ENCODE measurements around the gene PLAGL2.

Gene PLAGL2

DNA sequence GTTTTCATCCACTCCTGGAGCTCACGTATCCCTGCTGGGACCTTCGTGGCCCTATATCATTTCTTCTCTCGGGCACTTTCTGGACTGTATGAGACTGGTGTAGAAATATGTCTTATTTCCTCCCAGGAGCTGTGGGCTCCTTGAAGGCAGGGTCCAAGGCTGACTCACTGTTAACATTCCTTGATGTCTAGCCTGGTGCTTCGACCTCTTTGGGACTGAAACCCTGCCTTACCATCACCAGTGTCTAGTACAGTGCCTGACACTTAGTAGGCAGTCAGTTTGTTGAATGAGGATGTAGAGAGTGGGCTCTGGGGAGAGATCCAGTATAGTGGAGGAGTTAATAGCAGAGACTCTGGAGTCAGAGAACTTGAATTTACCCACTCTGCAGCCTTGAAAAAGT is 23.7 kb upstream of the PLAGL2 start:
- no peak for TF ChIP-seq EZH2phosphoT487 (IDR thresholded peaks at IDR 0.05; ENCODE audit: borderline replicate concordance)
- TF ChIP-seq, protein P1, sequence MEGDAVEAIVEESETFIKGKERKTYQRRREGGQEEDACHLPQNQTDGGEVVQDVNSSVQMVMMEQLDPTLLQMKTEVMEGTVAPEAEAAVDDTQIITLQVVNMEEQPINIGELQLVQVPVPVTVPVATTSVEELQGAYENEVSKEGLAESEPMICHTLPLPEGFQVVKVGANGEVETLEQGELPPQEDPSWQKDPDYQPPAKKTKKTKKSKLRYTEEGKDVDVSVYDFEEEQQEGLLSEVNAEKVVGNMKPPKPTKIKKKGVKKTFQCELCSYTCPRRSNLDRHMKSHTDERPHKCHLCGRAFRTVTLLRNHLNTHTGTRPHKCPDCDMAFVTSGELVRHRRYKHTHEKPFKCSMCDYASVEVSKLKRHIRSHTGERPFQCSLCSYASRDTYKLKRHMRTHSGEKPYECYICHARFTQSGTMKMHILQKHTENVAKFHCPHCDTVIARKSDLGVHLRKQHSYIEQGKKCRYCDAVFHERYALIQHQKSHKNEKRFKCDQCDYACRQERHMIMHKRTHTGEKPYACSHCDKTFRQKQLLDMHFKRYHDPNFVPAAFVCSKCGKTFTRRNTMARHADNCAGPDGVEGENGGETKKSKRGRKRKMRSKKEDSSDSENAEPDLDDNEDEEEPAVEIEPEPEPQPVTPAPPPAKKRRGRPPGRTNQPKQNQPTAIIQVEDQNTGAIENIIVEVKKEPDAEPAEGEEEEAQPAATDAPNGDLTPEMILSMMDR (conservative IDR thresholded peaks at IDR 0.05; ENCODE audit: low read length) = no peak
- H2AFZ ChIP-seq (ENCODE audit: low read length) = no peak overlapping the region
- no peak overlapping the region for H3K4me3 ChIP-seq (ENCODE audit: low read length, poor library complexity, severe bottlenecking)
- H3K36me3 ChIP-seq (ENCODE audit: insufficient read depth, low read length) = peaks cover 60% of the 10 kb centered on the region; the same call in 1 of the 2 replicates
- no peaks in the 10 kb centered on the region for H3K79me2 ChIP-seq (ENCODE audit: insufficient read depth, low read length)
- H3K9me2 ChIP-seq (replicated peaks; ENCODE audit: low read depth, low read length) = no peaks in the 10 kb centered on the region
- no peaks in the 10 kb centered on the region for H3K27me3 ChIP-seq (ENCODE audit: insufficient read depth, low read length, poor library complexity, severe bottlenecking)
- no peaks in the 10 kb centered on the region for H3F3A ChIP-seq (ENCODE audit: low read depth)
- H3K4me1 ChIP-seq (ENCODE audit: insufficient read depth, low read length, poor library complexity, severe bottlenecking) = peaks cover 5% of the 10 kb centered on the region
- no peak overlapping the region for H3K9ac ChIP-seq (ENCODE audit: low read depth, low read length, poor library complexity, severe bottlenecking)
- no peaks in the 10 kb centered on the region for H4K20me1 ChIP-seq (ENCODE audit: insufficient read depth, low read length, poor library complexity, severe bottlenecking)
- no peak overlapping the region for H3K4me2 ChIP-seq (ENCODE audit: low read depth, low read length, poor library complexity, severe bottlenecking)
- H3K9me3 ChIP-seq (ENCODE audit: insufficient read depth, low read depth, low read length) = no peaks in the 10 kb centered on the region

DNA sequence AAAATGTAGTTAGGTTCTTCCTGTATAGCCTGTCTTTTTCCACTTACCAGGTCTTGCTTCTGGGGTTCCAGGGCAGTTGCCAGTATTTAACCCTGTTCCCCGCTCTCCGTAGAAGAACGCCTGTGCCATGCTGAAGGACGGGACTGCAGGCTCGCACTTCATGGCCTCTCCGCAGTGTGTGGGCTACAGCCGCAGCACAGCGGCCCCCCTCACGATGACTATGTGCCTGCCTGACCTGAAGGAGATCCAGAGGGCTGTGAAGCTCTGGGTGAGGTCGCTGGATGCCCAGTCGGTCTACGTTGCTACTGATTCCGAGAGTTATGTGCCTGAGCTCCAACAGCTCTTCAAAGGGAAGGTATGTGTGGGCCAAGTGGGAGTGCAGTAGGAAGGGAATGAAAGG is 23.2 kb upstream of the PLAGL2 start:
- Histone ChIP-seq H4K20me1 (ENCODE audit: insufficient read depth, low read length, poor library complexity, severe bottlenecking) (no peaks in the 10 kb centered on the region), H3K36me3 (ENCODE audit: insufficient read depth, low read length) (peaks cover 59% of the 10 kb centered on the region; the same call in 1 of the 2 replicates)
- TF ChIP-seq EZH2phosphoT487 (IDR thresholded peaks at IDR 0.05; ENCODE audit: borderline replicate concordance) = no peak
- TF ChIP-seq, protein P1 (conservative IDR thresholded peaks at IDR 0.05; ENCODE audit: low read length) = no peak

DNA sequence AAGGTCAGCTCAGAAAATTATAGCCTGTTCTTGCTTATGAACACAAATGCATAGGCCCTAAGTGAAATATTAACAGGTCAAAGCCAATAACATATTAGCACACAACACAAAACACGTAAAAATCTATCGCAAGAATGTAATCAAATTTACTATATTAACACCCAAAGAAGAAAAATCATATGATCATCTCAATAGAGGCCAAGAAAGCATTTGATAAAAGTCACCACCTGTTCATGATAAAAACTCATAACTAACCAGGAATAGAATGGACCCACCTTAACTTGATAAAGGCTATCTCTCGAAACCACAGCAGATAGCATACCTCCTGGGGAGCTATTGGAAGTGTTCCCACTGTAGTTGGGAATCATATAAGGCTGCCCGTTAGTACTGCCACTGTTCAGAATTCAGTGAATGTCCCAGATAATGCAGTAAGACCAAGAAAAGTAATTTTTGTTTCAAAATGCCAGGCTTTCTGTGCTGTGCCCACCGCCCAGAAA is 21.8 kb upstream of the PLAGL2 start:
- Histone ChIP-seq H3K4me3 (ENCODE audit: low read length, poor library complexity, severe bottlenecking) (no peak overlapping the region), H4K20me1 (ENCODE audit: insufficient read depth, low read length, poor library complexity, severe bottlenecking) (no peaks in the 10 kb centered on the region), H3K27me3 (ENCODE audit: insufficient read depth, low read length, poor library complexity, severe bottlenecking) (no peaks in the 10 kb centered on the region), H3K36me3 (ENCODE audit: insufficient read depth, low read length) (peaks cover 47% of the 10 kb centered on the region; the same call in 1 of the 2 replicates), H3K4me2 (ENCODE audit: low read depth, low read length, poor library complexity, severe bottlenecking) (no peak overlapping the region), H3F3A (ENCODE audit: low read depth) (no peaks in the 10 kb centered on the region), H3K79me2 (ENCODE audit: insufficient read depth, low read length) (no peaks in the 10 kb centered on the region), H3K4me1 (ENCODE audit: insufficient read depth, low read length, poor library complexity, severe bottlenecking) (peaks cover 5% of the 10 kb centered on the region), H2AFZ (ENCODE audit: low read length) (no peak overlapping the region), H3K9me2 (replicated peaks; ENCODE audit: low read depth, low read length) (no peaks in the 10 kb centered on the region), H3K9ac (ENCODE audit: low read depth, low read length, poor library complexity, severe bottlenecking) (no peak overlapping the region), H3K9me3 (ENCODE audit: insufficient read depth, low read depth, low read length) (no peaks in the 10 kb centered on the region)
- TF ChIP-seq, protein P1 (conservative IDR thresholded peaks at IDR 0.05; ENCODE audit: low read length) = no peak
- no peak for TF ChIP-seq EZH2phosphoT487 (IDR thresholded peaks at IDR 0.05; ENCODE audit: borderline replicate concordance)

More for the DNA sequence above, 23.2 kb upstream of the PLAGL2 start:
- Histone ChIP-seq H3K4me1 (ENCODE audit: insufficient read depth, low read length, poor library complexity, severe bottlenecking) (peaks cover 5% of the 10 kb centered on the region), H3K4me2 (ENCODE audit: low read depth, low read length, poor library complexity, severe bottlenecking) (no peak overlapping the region), H3K9me3 (ENCODE audit: insufficient read depth, low read depth, low read length) (no peaks in the 10 kb centered on the region), H3K9me2 (replicated peaks; ENCODE audit: low read depth, low read length) (no peaks in the 10 kb centered on the region), H3K79me2 (ENCODE audit: insufficient read depth, low read length) (no peaks in the 10 kb centered on the region), H3K4me3 (ENCODE audit: low read length, poor library complexity, severe bottlenecking) (no peak overlapping the region), H3K27me3 (ENCODE audit: insufficient read depth, low read length, poor library complexity, severe bottlenecking) (no peaks in the 10 kb centered on the region), H2AFZ (ENCODE audit: low read length) (no peak overlapping the region), H3F3A (ENCODE audit: low read depth) (no peaks in the 10 kb centered on the region), H3K9ac (ENCODE audit: low read depth, low read length, poor library complexity, severe bottlenecking) (no peak overlapping the region)
